HEK293 (cell line): Measurements from ENCODE around the gene WDR11.

ENCODE experiments used
- MZF1 ChIP-seq: fragments of 450-650 bp; formaldehyde crosslinking; IDR thresholded peaks from 2 replicates; pipeline ENCODE4 v1.5.1; 2017; ENCODE audit warnings: missing biosample characterization, missing genetic modification characterization, borderline replicate concordance
- PRDM4 ChIP-seq: fragments of 450-650 bp; formaldehyde crosslinking; IDR thresholded peaks from 2 replicates; pipeline ENCODE4 v1.5.1; 2017; ENCODE audit warnings: missing biosample characterization, missing genetic modification characterization
- SALL2 ChIP-seq: fragments of 450-650 bp; formaldehyde crosslinking; IDR thresholded peaks from 2 replicates; pipeline ENCODE4 v1.5.0; 2017; ENCODE audit warnings: missing biosample characterization, mild to moderate bottlenecking, missing genetic modification characterization, borderline replicate concordance
- SP3 ChIP-seq: fragments of 450-650 bp; formaldehyde crosslinking; IDR thresholded peaks from 2 replicates; pipeline ENCODE4 v1.5.1; 2016; ENCODE audit warnings: missing biosample characterization, missing genetic modification characterization
- ZBTB7A ChIP-seq: fragments of 450-650 bp; formaldehyde crosslinking; IDR thresholded peaks from 2 replicates; pipeline ENCODE4 v1.5.1; 2016; ENCODE audit warnings: low read depth, missing biosample characterization, missing genetic modification characterization
- ZBTB8A ChIP-seq: fragments of 450-650 bp; formaldehyde crosslinking; IDR thresholded peaks from 2 replicates; pipeline ENCODE4 v1.5.1; 2016; ENCODE audit warnings: missing biosample characterization, missing genetic modification characterization
- ZFP41 ChIP-seq: fragments of 450-650 bp; formaldehyde crosslinking; IDR thresholded peaks from 2 replicates; pipeline ENCODE4 v1.5.1; 2016; ENCODE audit warnings: missing biosample characterization, missing genetic modification characterization, borderline replicate concordance
- ZNF114 ChIP-seq: fragments of 450-650 bp; formaldehyde crosslinking; IDR thresholded peaks from 2 replicates; pipeline ENCODE4 v1.5.0; 2017; ENCODE audit warnings: missing biosample characterization, missing genetic modification characterization
- ZNF132 ChIP-seq: fragments of 450-650 bp; formaldehyde crosslinking; IDR thresholded peaks from 2 replicates; pipeline ENCODE4 v1.5.1; 2017; ENCODE audit warnings: missing biosample characterization, missing genetic modification characterization, borderline replicate concordance
- ZNF140 ChIP-seq: fragments of 450-650 bp; formaldehyde crosslinking; IDR thresholded peaks from 2 replicates; pipeline ENCODE4 v1.5.1; 2016; ENCODE audit warnings: missing biosample characterization, missing genetic modification characterization
- ZNF157 ChIP-seq: fragments of 450-650 bp; formaldehyde crosslinking; IDR thresholded peaks from 2 replicates; pipeline ENCODE4 v1.5.1; 2016; ENCODE audit warnings: missing biosample characterization, missing genetic modification characterization
- ZNF23 ChIP-seq: fragments of 450-650 bp; formaldehyde crosslinking; IDR thresholded peaks from 2 replicates; pipeline ENCODE4 v1.5.1; 2016; ENCODE audit warnings: missing biosample characterization, missing genetic modification characterization, borderline replicate concordance
- ZNF239 ChIP-seq: fragments of 450-650 bp; formaldehyde crosslinking; IDR thresholded peaks from 2 replicates; pipeline ENCODE4 v1.5.1; 2016; ENCODE audit warnings: missing biosample characterization, missing genetic modification characterization
- ZNF24 ChIP-seq: fragments of 450-650 bp; formaldehyde crosslinking; IDR thresholded peaks from 2 replicates; pipeline ENCODE4 v1.5.1; 2016; ENCODE audit warnings: missing biosample characterization, missing genetic modification characterization
- ZNF26 ChIP-seq: fragments of 450-650 bp; formaldehyde crosslinking; IDR thresholded peaks from 2 replicates; pipeline ENCODE4 v1.5.1; 2016; ENCODE audit warnings: missing biosample characterization, missing genetic modification characterization
- ZNF280D ChIP-seq: fragments of 450-650 bp; formaldehyde crosslinking; IDR thresholded peaks from 2 replicates; pipeline ENCODE4 v1.5.1; 2016; ENCODE audit warnings: missing biosample characterization, missing genetic modification characterization
- ZNF335 ChIP-seq: fragments of 450-650 bp; formaldehyde crosslinking; conservative IDR thresholded peaks from 2 replicates; pipeline ENCODE4 v1.5.1; 2016; ENCODE audit warnings: missing biosample characterization, missing genetic modification characterization
- ZNF350 ChIP-seq: fragments of 450-650 bp; formaldehyde crosslinking; IDR thresholded peaks from 2 replicates; pipeline ENCODE4 v1.5.0; 2017; ENCODE audit warnings: missing biosample characterization, mild to moderate bottlenecking, missing genetic modification characterization
- ZNF521 ChIP-seq: fragments of 450-650 bp; formaldehyde crosslinking; IDR thresholded peaks from 2 replicates; pipeline ENCODE4 v1.5.1; 2017; ENCODE audit warnings: missing biosample characterization, mild to moderate bottlenecking, missing genetic modification characterization
- ZNF529 ChIP-seq: fragments of 450-650 bp; formaldehyde crosslinking; IDR thresholded peaks from 2 replicates; pipeline ENCODE4 v1.5.1; 2017; ENCODE audit warnings: missing genetic modification characterization, missing biosample characterization; ENCODE audit not compliant: insufficient replicate concordance
- ZNF544 ChIP-seq: fragments of 450-650 bp; formaldehyde crosslinking; IDR thresholded peaks from 2 replicates; pipeline ENCODE4 v1.5.0; 2017; ENCODE audit warnings: missing biosample characterization, missing genetic modification characterization
- ZNF548 ChIP-seq: fragments of 450-650 bp; formaldehyde crosslinking; IDR thresholded peaks from 2 replicates; pipeline ENCODE4 v1.5.1; 2016; ENCODE audit warnings: missing biosample characterization, missing genetic modification characterization
- ZNF560 ChIP-seq: fragments of 450-650 bp; formaldehyde crosslinking; IDR thresholded peaks from 2 replicates; pipeline ENCODE4 v1.5.1; 2017; ENCODE audit warnings: missing biosample characterization, missing genetic modification characterization, borderline replicate concordance
- ZNF585B ChIP-seq: fragments of 450-650 bp; formaldehyde crosslinking; IDR thresholded peaks from 2 replicates; pipeline ENCODE4 v1.5.1; 2016; ENCODE audit warnings: missing biosample characterization, missing genetic modification characterization
- ZNF600 ChIP-seq: fragments of 450-650 bp; formaldehyde crosslinking; IDR thresholded peaks from 2 replicates; pipeline ENCODE4 v1.5.1; 2016; ENCODE audit warnings: missing biosample characterization, missing genetic modification characterization
- ZNF629 ChIP-seq: fragments of 450-650 bp; formaldehyde crosslinking; IDR thresholded peaks from 2 replicates; pipeline ENCODE4 v1.5.1; 2017; ENCODE audit warnings: missing biosample characterization, missing genetic modification characterization
- ZNF791 ChIP-seq: fragments of 450-650 bp; formaldehyde crosslinking; IDR thresholded peaks from 2 replicates; pipeline ENCODE4 v1.5.1; 2016; ENCODE audit warnings: missing biosample characterization, missing genetic modification characterization
- ZNF837 ChIP-seq: fragments of 450-650 bp; formaldehyde crosslinking; IDR thresholded peaks from 2 replicates; pipeline ENCODE4 v1.5.1; 2016; ENCODE audit warnings: missing biosample characterization, missing genetic modification characterization
- TF ChIP-seq, protein P1 (sequence below): fragments of 450-650 bp; formaldehyde crosslinking; optimal IDR thresholded peaks from 2 replicates; pipeline ENCODE3; 2016; ENCODE audit warnings: missing biosample characterization, mild to moderate bottlenecking, missing genetic modification characterization
- TF ChIP-seq, protein P2 (sequence below): fragments of 450-650 bp; IDR thresholded peaks from 2 replicates; pipeline ENCODE4 v1.5.1; 2018; ENCODE audit warnings: missing biosample characterization, missing genetic modification characterization

Gene WDR11

DNA sequence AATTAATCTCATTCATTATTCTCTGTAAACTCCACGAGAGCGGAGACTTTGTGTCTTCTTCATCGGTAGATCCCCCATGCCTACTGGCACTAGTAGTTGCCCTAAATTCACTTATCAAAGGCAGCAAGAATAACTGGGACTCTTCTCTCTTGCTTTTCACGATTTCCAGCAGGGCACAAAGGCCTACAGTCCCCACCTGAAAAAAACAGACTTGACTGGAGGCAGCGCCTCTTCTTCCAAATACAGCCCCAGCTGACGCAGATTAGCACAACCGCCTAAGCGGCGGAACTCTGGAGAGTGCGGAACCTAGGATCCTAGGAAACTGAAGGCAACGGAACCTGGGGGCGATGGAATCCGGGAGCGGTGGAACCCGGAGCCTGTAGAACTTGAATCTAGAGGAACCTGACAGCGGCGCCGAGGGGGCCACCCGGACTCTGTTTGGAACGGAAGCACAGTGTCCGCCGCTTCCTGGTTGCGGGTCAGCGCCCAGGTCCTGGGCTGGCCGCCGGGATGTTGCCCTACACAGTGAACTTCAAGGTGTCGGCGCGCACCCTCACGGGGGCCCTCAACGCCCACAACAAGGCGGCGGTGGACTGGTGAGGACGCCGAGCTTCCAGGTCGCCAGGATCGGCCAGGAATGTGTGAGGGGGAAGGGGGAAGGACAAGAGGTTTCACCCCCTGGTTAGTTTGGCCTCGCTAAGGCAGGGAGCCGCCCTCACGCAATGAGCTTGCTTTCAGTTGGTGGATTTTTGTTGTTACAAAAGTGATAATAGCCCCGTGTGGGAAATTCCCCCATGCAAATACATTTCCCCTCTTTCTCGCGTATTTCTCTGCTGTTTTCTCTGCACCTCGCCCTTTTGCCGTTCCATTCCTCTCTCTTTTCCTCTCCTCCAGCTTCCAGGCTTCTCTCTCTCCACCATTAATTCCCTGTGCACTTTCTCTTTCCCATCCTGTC lies at the start of gene WDR11 (continued):
- no peak for TF ChIP-seq ZNF114 (tag by site-specific recombination)
- TF ChIP-seq ZBTB7A, result peak; percentile 58; the same call in 1 of the 2 replicates
- peak; percentile 70 for TF ChIP-seq ZNF335 (tag by site-specific recombination)
- TF ChIP-seq, protein P1, sequence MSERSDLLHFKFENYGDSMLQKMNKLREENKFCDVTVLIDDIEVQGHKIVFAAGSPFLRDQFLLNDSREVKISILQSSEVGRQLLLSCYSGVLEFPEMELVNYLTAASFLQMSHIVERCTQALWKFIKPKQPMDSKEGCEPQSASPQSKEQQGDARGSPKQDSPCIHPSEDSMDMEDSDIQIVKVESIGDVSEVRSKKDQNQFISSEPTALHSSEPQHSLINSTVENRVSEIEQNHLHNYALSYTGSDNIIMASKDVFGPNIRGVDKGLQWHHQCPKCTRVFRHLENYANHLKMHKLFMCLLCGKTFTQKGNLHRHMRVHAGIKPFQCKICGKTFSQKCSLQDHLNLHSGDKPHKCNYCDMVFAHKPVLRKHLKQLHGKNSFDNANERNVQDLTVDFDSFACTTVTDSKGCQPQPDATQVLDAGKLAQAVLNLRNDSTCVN (tag by site-specific recombination), result peak; percentile 68
- peak; percentile 92; the same call in 1 of the 2 replicates for TF ChIP-seq ZNF24
- TF ChIP-seq ZNF23 (tag by site-specific recombination), result no peak
- TF ChIP-seq ZNF140 (tag by site-specific recombination), result no peak
- TF ChIP-seq ZNF548, result no peak; the same call in 1 of the 2 replicates
- peak; percentile 80 for TF ChIP-seq MZF1 (tag by site-specific recombination)
- no peak for TF ChIP-seq ZNF157 (tag by site-specific recombination)
- TF ChIP-seq ZNF132 (tag by site-specific recombination), result no peak
- TF ChIP-seq ZNF350 (tag by site-specific recombination), result no peak
- peak; percentile 68 for TF ChIP-seq PRDM4 (tag by site-specific recombination)
- 0 out of 2 replicates have a peak, but pooled peaks have one; percentile 31 for TF ChIP-seq ZFP41 (tag by site-specific recombination)
- TF ChIP-seq SALL2 (tag by site-specific recombination), result no peak
- TF ChIP-seq SP3 (tag by site-specific recombination), result peak; percentile 89
- TF ChIP-seq, protein P2, sequence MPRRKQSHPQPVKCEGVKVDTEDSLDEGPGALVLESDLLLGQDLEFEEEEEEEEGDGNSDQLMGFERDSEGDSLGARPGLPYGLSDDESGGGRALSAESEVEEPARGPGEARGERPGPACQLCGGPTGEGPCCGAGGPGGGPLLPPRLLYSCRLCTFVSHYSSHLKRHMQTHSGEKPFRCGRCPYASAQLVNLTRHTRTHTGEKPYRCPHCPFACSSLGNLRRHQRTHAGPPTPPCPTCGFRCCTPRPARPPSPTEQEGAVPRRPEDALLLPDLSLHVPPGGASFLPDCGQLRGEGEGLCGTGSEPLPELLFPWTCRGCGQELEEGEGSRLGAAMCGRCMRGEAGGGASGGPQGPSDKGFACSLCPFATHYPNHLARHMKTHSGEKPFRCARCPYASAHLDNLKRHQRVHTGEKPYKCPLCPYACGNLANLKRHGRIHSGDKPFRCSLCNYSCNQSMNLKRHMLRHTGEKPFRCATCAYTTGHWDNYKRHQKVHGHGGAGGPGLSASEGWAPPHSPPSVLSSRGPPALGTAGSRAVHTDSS (tag by site-specific recombination), result peak; percentile 35; the same call in 1 of the 2 replicates
- TF ChIP-seq ZNF239 (tag by site-specific recombination), result no peak
- TF ChIP-seq ZNF544 (tag by site-specific recombination), result no peak
- no peak for TF ChIP-seq ZNF521 (tag by site-specific recombination)
- TF ChIP-seq ZBTB8A (tag by site-specific recombination), result peak; percentile 90
- TF ChIP-seq ZNF280D (tag by site-specific recombination), result peak; percentile 80; the same call in 1 of the 2 replicates
- TF ChIP-seq ZNF26 (tag by site-specific recombination), result no peak
- TF ChIP-seq ZNF529 (tag by site-specific recombination), result peak; percentile 69
- TF ChIP-seq ZNF791 (tag by site-specific recombination), result no peak
- no peak for TF ChIP-seq ZNF585B
- TF ChIP-seq ZNF600, result peak; percentile 90
- TF ChIP-seq ZNF560, result no peak
- TF ChIP-seq ZNF629 (tag by site-specific recombination), result peak; percentile 88
- no peak for TF ChIP-seq ZNF837
